Measurements from ENCODE around the gene CEP20. TPM values are rescaled to one million over a fixed set of nuclear protein-coding genes. Genes with fewer than 3 reads are reported as not detected.

Gene CEP20
- total RNA-seq, 1 experiment from 2014 or later = 94.3 TPM

- intact Hi-C loops (cut with micrococcal nuclease; ENCODE audit: unreplicated experiment) = loop anchor here (10.0 kb wide), 1 partner anchor 121 kb away; no protein-coding TSS in a partner anchor
- BruUV-seq (replicated peaks) = no TSS peak
- no peak for ATAC-seq
- no peak overlapping the region; the same call in 1 of the 2 replicates for H3K27ac ChIP-seq (ENCODE audit: low read length)
- H3K4me1 ChIP-seq (ENCODE audit: control insufficient read depth, insufficient read depth, low read length) = peaks cover 12% of the 10 kb centered on the region; the same call in 1 of the 2 replicates
- ChIA-PET CTCF (interaction anchor here (0.6 to 0.7 kb wide), 2 partner anchors 60 to 306 kb away, joined by 3 read pairs; no protein-coding TSS in a partner anchor), POLR2A (no interaction called here)
- in situ Hi-C loops (cut with HindIII; ENCODE audit: low pct_unique_long_range_greater_than_20kb, low sequenced_read_pairs) = no loop called here
- DNase-seq (ENCODE audit: low read depth, low spot score) = no peak
- no peaks in the 10 kb centered on the region for H3K27me3 ChIP-seq (ENCODE audit: control insufficient read depth, insufficient read depth, low read length)
- H3K36me3 ChIP-seq (ENCODE audit: control insufficient read depth, insufficient read depth, low read length) = peaks cover 20% of the 10 kb centered on the region
- no peaks in the 10 kb centered on the region for H3K9me3 ChIP-seq (ENCODE audit: control insufficient read depth, insufficient read depth, low read depth, low read length)
- TF ChIP-seq REST (IDR thresholded peaks at IDR 0.05; ENCODE audit: insufficient read depth in 1 of 2, low read depth in 2 of 2, low read length in 1 of 2) (no peak), SIN3A (IDR thresholded peaks at IDR 0.05; ENCODE audit: borderline replicate concordance, insufficient read depth, low read depth, low read length) (no peak), POLR2AphosphoS5 (IDR thresholded peaks at IDR 0.05; ENCODE audit: low read depth, low read length) (no peak)
- H3K4me3 ChIP-seq (ENCODE audit: low read depth in 2 of 2, low read length in 2 of 2) = no peak overlapping the region
Observed at GRCh38 chr16:15873737-15874136, 14.7 kb downstream of the CEP20 start.

- no peak overlapping the region for H3K4me3 ChIP-seq (ENCODE audit: low read depth in 2 of 2, low read length in 2 of 2)
- ChIA-PET CTCF (interaction anchor here (0.6 to 0.7 kb wide), 2 partner anchors 60 to 307 kb away, joined by 3 read pairs; no protein-coding TSS in a partner anchor), POLR2A (interaction anchor here (0.5 to 0.6 kb wide), 2 partner anchors 15 to 93 kb away, joined by 3 to 4 read pairs; no protein-coding TSS in a partner anchor)
- no peak for TF ChIP-seq SIN3A (IDR thresholded peaks at IDR 0.05; ENCODE audit: borderline replicate concordance, insufficient read depth, low read depth, low read length)
- no peak for TF ChIP-seq CTCF (IDR thresholded peaks at IDR 0.05)
- no peak for TF ChIP-seq POLR2AphosphoS5 (IDR thresholded peaks at IDR 0.05; ENCODE audit: low read depth, low read length)
- no peak for TF ChIP-seq TCF7L2 (IDR thresholded peaks at IDR 0.05; ENCODE audit: low read depth, low read length)
- no peak for TF ChIP-seq REST (IDR thresholded peaks at IDR 0.05; ENCODE audit: insufficient read depth in 1 of 2, low read depth in 2 of 2, low read length in 1 of 2)
- H3K36me3 ChIP-seq (ENCODE audit: control insufficient read depth, insufficient read depth, low read length) = peaks cover 20% of the 10 kb centered on the region
- DNase-seq (ENCODE audit: low read depth, low spot score) = no peak
- no peak overlapping the region for H3K27ac ChIP-seq (ENCODE audit: low read length)
- ATAC-seq = no peak
- H3K27me3 ChIP-seq (ENCODE audit: control insufficient read depth, insufficient read depth, low read length) = no peaks in the 10 kb centered on the region
- no TSS peak for BruUV-seq (replicated peaks)
- H3K9me3 ChIP-seq (ENCODE audit: control insufficient read depth, insufficient read depth, low read depth, low read length) = no peaks in the 10 kb centered on the region
- intact Hi-C loops (cut with micrococcal nuclease; ENCODE audit: unreplicated experiment) (loop anchor here (10.0 kb wide), 1 partner anchor 122 kb away; no protein-coding TSS in a partner anchor), in situ Hi-C loops (cut with HindIII; ENCODE audit: low pct_unique_long_range_greater_than_20kb, low sequenced_read_pairs) (no loop called here)
- H3K4me1 ChIP-seq (ENCODE audit: control insufficient read depth, insufficient read depth, low read length) = peaks cover 12% of the 10 kb centered on the region; the same call in 1 of the 2 replicates
Observed at GRCh38 chr16:15873301-15873700, 15.1 kb downstream of the CEP20 start.
